GM18507 (cell line): ENCODE data around the gene BTG1.

ENCODE experiments used
- DNase-seq: peaks from one replicate; pipeline ENCODE4 v3.0.0; 2011; ENCODE audit warnings: low read depth; ENCODE audit not compliant: insufficient read length; ENCODE audit errors: extremely low spot score
- FAIRE-seq: peaks from 2 replicates; lab custom pipeline; 2011; peaks lifted over from hg19 to GRCh38; lab: Jason Lieb, UNC

BTG1 gene, protein sequence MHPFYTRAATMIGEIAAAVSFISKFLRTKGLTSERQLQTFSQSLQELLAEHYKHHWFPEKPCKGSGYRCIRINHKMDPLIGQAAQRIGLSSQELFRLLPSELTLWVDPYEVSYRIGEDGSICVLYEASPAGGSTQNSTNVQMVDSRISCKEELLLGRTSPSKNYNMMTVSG

DNA sequence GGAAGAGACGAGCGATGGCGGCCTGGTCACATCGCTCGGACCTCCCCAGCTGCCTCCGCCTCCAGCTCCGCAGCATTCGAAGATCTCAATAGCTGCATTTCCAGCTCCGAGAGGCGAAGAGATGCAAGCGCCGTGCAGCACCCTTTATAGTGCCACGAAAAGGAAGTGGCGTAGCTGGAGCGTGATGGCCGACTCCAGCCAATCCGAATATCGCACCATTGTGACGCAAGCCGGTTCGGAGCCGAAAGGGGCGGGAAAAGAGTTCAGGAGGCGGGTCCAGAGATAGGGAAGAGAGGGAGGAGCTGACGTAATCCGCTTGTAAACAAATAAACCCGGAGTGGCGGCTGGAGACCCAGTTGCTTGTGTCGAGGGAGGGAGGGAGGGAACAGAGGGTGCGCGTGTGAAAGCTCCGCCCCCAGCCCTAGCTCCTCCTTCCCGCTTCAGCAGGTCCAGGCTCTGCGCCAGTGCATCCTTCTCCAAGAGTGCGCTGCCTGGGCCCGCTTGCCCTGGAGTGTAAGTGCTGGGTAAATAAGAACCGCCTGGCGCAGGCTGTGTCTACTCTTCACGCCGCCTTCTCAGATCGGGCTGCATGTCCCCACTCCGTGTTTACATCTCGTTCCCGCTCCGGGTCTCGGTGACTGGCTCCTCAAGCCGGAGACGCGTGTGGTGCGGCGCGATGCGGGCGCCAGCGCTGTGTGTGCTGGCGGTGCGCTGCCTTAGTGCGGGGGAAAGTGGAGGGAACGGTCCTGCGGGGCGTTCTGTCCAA is at the start of gene BTG1:
Gene BTG1 (minus strand): TSS at position 116 of the 766 bp plus-strand sequence. CDS start 311 bp downstream, outside the sequence.
- peak; percentile 99 for FAIRE-seq
- peak; percentile 83 for DNase-seq

DNA sequence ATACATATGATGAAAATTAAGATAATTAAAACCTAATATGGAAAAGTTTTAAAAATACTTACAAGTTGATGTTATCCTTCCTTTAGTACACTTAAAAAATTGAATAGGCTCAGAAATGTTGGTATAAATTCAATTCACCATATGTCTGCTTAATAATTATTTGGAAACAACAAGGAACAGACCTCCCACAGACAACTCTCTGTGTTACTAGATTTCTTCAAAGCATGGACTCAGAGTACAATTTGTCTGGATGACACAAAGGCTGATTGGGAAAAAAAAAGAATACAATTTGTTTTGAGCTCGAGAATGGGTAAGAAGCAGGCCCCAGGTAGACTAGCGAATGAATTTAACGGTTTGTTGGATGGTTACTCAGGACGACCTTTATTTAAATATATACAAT is 48.9 kb upstream of the BTG1 start:
- DNase-seq (no peak), FAIRE-seq (no peak)

DNA sequence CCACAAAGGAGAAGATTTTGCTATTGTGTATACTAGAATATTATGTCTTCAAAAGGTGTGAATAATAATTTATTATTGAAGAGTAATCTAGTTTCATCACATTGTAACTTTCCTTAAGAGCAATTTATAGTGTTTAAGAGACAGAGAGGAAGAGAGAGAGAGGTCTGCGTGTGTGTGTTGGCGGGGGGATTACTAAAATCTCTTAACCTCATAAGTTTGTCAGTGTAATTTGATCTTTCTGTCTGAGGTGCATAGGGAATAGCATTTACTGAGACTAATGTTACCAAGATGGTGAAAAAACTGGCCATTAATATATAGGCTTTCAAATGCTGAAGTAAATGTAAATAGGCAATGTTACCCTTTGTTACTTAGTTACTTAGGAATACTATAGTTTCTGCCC is 48.2 kb upstream of the BTG1 start:
- FAIRE-seq (no peak), DNase-seq (no peak)

DNA sequence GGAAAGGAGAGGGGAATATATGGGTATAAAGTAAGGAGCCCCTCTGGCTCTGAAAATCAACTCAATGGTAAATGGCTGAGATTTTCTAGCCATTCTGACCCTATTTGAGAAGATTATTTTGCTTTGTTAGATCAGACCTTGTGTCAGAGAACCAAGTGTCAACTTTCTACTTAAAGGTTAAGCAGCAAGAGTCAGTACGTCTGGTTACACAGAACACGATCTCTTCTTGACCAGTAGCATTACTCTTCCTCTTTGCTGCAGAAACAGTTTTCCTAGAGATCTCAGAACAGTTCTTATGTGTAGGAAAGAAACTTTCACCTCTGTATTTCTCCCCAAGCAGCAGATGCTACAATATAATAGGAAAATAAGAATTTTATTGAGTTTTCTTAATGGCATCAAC is 47.4 kb upstream of the BTG1 start:
- no peak for DNase-seq
- FAIRE-seq: peak; percentile 67

DNA sequence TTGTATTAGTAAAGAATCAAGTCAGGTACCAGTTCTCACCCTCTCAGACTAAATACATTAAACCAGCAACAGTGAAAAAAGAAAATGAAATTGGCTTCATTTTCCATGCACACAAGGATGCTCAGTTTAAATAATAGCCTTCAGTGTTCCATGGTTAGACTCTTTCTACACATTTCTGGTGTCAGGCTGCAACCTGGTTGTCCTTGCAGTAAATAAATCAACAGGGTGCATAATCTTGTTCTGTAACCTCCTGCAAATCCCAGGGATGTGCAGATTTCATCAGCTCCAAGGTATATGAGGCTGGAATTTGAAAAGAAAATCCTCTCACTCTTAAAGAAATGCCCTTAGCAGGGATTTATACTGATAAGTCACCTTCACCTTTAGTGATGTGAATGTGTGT is 46.7 kb upstream of the BTG1 start:
- DNase-seq (no peak), FAIRE-seq (no peak)

DNA sequence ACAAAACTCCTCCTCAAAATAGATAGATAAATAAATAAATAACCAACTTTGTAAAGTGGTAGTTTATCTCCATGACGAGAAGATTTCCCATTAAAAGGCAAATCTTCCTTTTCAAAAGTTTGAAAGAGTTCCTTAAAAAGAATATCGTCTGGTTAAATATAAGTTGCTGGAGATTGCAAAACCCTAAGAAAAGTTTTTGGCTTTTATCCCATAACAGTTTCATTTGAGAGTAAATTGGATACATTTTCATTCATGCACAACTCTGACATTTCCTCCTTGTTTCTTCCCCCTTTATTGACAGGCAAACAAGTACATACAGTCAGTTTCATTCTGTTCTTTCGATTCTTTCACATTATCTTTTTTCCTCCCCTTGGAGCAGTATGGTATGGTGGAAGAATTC is 45.4 kb upstream of the BTG1 start:
- peak; percentile 46 for FAIRE-seq
- DNase-seq: no peak

DNA sequence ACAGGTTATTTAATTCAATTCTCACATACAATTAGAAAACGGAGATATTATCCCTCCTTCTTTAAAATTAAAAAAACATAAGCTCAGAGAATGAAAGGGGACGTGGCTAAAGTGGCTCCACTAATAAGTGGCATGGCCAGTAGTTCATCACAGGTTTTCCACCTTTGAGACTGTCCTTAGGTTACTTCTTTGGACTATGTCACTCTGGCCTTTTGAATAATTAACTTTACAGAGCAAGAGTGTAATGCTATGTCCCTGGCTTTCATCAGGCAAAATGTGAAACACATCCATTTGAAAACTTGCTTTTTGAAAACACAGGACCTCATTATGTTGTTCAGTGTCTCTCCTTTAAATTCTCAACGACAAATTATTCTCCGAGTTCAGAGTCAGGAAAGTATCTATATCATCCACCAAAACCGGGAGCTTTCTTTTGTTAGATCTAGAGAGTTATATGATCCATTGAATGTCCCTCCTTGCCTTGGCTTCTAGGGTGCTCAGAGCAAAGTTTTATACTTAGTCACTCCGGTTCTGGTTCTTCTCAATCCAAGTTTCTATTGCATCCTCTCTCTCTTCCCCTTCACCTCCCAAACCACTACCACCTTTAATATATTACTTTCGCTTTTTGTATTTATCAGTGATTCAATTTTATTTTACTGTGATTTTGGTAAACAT is 43.0 kb upstream of the BTG1 start:
- FAIRE-seq: no peak
- no peak for DNase-seq

DNA sequence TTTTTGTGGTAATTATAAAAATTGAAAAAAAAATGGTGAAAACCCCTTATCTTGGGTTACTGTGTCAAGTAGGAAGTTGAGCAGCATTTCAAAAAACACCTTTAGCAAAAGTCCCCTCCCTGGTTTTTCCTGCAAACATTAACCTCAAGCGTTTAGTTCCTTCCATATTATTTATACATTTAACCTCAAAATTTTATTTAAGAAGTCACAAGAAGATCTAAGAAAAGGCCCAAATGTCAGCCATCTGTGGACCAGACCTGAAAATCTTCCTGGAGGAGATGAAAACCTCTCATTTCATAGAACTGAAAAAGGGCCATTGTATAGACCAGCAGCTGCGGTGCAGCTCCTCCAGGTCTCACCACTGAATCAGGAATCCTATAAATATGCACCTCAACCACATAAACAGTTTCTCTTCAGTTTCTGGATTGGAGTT is 40.4 kb upstream of the BTG1 start:
- peak; percentile 82 for FAIRE-seq
- no peak for DNase-seq

DNA sequence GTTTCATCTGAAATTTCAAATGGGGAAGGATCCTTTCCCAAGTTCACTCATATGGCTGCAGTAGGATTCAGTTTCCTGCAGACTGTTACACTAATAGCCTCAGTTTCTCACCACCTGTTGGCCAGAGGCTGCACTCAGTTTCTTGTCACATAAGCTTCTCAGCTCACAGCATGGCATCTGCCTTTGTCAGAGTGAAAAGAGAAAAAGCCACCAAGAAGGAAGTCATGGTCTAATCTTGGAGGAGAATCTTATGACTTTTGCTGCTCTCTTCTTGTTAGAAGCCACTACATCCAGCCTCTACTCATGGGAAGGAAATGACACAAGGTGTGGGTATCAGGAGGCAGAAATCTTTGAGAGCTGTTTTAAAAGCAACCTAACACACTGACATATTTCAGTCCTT is 39.4 kb upstream of the BTG1 start:
- FAIRE-seq: peak; percentile 90
- DNase-seq: no peak

DNA sequence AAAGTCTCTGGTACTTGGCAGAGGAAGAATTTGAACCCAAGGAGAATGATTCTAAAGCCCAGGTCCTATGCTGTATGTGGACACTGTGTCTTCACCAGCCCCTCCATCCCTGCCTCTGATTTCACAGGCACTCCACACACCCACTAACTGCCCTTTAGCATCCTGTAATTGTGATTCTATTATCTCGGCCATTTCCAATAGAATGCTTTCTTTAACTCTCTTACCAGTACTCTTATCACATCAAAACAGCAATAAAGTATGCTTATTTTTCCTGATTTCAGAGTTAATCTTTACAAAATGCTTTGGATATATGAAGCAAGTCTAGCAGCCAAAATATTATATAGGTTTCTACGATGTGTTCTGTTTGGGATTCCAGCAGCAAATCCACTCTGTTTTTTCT is 37.9 kb upstream of the BTG1 start:
- FAIRE-seq: no peak
- no peak for DNase-seq

DNA sequence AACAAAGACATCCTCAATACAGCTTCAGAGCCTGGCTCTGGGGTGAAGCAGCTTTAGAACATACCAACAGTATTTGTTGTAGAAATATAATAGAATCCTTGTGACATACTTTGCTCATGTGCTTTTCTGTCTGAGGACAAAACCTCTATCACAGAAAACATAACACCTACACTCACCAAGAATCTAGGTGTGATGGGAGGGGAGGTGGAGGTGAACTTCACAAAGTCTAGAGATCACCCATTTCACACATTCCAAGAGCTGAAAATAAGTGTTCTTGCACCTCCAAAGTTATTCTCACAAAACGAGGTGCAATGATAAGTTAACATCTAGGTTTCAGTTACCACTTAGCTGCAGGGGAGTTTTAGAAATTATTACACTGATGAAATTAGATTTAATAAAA is 32.7 kb upstream of the BTG1 start:
- DNase-seq: no peak
- FAIRE-seq: no peak

DNA sequence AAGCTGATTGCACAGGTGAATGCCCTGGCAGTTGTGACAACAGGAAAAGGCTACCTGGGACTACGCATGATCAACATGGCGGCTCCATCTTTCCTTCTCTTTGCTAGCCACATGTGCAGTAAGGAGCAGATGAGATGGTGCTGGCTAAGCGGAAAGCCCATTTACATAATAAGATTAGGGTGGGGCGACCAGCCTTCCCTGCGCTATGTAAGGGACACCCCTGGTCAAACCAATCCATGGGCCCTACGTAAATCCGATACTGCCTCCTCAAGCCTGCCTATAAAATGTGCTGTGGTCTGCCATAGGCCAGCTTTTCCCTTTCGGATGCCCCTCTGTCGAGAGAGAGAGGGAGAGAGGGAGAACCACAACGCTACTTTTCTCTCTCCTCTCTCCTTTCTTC is 31.0 kb upstream of the BTG1 start:
- no peak for FAIRE-seq
- no peak for DNase-seq

DNA sequence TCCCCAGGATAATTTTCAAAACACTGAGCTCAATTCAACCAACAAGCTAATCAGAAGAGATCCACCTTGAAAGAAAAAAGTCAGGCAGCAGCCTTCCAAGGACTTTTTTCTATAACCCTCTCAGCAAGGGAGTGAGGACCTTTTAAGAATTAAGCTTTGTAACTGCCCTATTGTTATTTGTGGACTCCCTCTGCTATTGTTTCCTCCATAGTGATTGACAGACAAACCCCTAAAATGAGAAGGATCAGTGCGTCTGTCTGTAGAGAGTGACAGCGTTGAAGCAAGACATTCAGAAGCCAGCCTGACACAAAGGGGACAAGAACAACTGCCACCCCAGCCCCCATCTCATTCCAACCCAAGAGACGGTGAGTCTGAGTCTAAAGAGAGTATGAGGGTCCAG is 30.3 kb upstream of the BTG1 start:
- no peak for FAIRE-seq
- DNase-seq: no peak

DNA sequence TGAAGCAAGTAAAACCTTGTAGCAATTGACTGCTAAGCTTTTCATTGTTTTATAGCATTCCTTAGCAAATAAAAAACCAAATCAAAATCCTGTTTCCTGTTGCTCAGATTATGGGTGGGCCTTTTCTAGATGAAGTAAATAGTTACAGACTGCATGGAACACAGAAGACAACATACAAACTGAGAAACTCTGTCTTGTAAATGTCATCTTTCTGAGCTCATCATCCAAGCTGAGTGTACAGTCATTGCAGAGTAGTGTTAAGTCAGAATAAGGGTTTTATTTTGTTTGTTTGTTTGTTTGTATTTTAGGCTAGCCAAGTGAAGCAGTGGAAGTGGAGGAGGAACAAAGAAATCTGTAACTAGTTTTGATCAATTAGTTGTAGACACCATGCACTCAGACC is 24.4 kb upstream of the BTG1 start:
- FAIRE-seq (no peak), DNase-seq (no peak)

DNA sequence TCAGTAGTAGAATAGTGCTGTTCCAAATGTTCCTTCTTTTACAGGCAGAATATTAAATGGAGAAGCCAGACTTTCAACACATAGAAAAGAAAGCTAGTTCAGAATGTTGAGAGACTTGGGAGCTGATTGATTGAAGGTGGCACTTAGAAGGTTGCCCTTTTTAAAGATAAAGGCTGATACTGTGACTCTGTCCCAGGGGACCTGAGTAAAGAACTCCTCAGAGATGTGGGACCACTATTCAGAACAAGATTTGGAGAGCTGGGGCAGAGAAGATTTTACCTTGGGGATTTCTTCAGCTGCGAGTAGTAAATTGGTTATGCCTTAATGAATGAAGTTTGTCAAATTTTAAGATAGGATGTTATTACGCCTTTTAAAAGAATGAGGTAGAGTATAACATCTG is 21.4 kb upstream of the BTG1 start:
- no peak for DNase-seq
- FAIRE-seq: peak; percentile 31

DNA sequence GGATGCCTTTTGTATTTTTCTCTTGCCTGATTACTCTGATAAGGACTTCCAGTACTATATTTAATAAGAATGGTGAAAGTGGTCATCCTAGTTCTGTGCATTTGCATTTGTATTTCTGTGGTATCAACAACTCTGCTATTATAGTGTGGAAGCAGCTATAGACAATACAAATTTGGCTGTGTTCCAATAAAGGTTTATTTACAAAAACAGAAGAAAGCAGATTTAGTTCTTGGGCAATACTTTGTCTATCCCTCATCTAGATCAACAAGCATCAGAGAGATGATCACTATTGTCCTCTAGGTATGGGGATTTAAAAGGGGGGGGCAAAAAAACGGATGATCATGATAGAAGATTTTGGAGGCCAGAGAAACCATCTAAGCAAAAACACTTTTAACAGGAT is 19.1 kb upstream of the BTG1 start:
- no peak for FAIRE-seq
- no peak for DNase-seq

DNA sequence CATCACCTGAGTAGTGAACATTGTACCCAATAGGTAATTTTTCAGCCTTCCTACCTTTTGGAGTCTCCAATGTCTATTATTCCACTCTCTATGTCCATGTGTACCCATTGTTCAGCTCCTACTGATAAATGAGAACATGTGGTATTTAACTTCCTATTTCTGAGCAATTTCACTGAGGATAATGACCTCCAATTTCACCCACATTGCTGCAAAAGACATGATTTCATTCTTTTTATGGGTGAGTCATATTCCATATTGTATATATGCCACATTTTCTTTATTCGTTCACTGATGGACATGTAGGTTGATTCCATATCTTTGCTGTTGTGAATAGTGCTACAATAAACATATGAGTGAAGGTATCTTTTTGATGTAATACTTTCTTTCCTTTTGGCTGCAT is 16.4 kb upstream of the BTG1 start:
- FAIRE-seq: peak; percentile 51
- DNase-seq: no peak

DNA sequence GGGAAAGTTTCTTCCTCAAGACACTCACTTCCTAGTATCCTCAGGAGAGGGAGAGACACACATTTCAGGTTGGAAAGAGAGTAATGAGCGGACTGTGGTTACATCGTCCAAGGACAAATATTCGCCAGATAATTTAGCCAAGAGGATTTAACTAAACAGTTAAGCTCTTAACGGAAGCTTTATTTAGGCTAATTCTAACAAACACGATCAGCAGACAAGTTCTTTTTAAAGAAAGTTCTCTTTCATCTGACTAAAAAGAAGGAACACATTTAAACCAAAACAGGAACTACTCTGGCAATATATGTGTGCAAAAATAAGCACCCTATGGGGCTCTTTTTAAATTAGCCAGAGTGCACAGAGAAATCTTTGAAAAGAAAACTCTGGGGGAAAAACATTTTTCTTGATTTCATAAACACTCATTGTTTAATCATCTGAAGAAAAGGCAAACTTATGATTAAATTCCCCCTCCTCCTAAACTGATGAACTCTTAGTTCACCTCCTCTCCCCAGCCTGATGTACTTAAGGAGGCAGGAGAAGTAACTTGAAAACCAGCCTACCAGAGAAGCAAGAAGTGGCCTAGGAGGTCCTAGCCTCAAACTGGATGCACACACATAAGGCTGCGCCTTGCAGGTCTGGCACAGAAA is 13.3 kb upstream of the BTG1 start:
- peak; percentile 58 for FAIRE-seq
- no peak for DNase-seq

DNA sequence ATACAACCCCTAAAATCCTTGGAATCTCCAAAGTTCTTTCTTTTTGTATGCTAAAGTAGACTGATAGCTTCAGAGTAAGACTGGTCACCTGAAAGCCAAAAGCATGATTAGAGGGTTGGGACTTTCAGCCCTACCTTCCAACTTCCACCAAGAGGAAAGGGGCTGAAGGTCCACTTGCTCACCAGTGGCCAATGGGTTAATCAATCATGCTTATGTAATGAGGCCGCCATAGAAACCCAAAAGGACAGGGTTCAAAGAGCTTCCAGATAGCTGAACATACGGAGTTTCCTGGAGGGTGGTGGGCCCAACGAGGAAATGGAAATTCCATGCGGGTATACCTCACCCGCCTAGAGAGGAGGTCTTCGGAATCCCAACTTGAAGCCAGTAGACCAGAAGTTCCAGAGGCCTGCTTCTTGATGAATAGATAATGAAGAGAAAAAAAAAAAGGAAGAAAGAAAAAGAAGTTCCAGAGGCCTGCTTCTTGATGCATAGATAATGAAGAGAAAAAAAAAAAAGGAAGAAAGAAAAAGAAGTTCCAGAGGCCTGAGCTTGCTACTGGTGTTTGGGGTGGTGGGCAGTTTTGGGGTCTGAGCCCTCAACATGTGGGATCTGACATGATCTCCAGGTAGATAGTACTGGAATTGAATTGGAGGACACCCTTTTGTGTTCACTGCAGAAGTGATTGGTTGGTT is 11.2 kb upstream of the BTG1 start:
- FAIRE-seq (peak; percentile 55), DNase-seq (no peak)

DNA sequence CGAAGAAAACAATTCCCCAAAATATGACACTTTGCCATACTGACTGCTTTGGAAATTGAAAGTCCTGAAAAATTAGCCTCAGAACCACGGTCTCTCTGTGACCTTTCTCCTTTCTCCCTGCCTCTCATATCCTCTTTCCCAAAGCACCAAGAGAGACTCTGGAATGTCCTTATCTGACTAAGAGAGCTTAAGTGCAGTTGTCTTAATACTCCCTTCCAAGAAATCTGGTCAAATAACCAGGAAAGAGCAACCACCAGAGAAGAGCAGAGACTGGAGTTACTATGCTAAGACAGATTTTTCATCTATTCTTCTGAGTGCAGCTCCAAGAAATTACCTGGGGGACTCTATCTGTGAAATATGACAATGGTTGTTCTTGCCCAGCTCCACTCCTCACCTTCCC is 10.5 kb upstream of the BTG1 start:
- no peak for FAIRE-seq
- no peak for DNase-seq
